Aorta (tissue), 5 donors: ENCODE measurements around the gene CPED1. TPM values are rescaled to one million over a fixed set of nuclear protein-coding genes. Genes with fewer than 3 reads are reported as not detected.
A peak's percentile ranks its signal among the peaks of the same experiment; 100 is the strongest.

Source experiments
- ATAC-seq: fragments of 200-7000 bp; cut with Tn5 transposase; one replicate; pipeline ENCODE4 v1.9.1; 2022; ENCODE audit warnings: moderate library complexity; ENCODE audit not compliant: low FRiP score
- DNase-seq, 2 donors: peaks; one replicate each; pipeline ENCODE4 v3.0.0-alpha.2; 2020
- H3K27ac ChIP-seq, 2 donors: one replicate each; pipeline ENCODE4 v1.5.1; 2013; ENCODE audit warnings: low read length in 2 of 2, mild to moderate bottlenecking in 2 of 2, moderate library complexity in 2 of 2, control low read depth in 1 of 2, inconsistent platforms in 1 of 2, low read depth in 1 of 2
- H3K27me3 ChIP-seq, 2 donors: one replicate each; pipeline ENCODE4 v1.6.1; 2013; ENCODE audit warnings: control low read depth in 1 of 2, low read length in 1 of 2, mild to moderate bottlenecking in 1 of 2, moderate library complexity in 1 of 2; ENCODE audit not compliant: insufficient read depth in 2 of 2, control insufficient read depth in 1 of 2
- H3K36me3 ChIP-seq, 2 donors: one replicate each; pipeline ENCODE4 v1.6.1; 2013; ENCODE audit warnings: control low read depth in 1 of 2, low read length in 1 of 2, mild to moderate bottlenecking in 1 of 2; ENCODE audit not compliant: insufficient read depth in 2 of 2, control insufficient read depth in 1 of 2
- H3K4me1 ChIP-seq, 2 donors: one replicate each; pipeline ENCODE4 v1.6.1; 2013; ENCODE audit warnings: low read length in 2 of 2, control low read depth in 1 of 2, mild to moderate bottlenecking in 1 of 2, moderate library complexity in 1 of 2; ENCODE audit not compliant: insufficient read depth in 2 of 2, control insufficient read depth in 1 of 2
- H3K4me3 ChIP-seq, 2 donors: one replicate each; pipeline ENCODE4 v1.5.1; 2013; ENCODE audit warnings: low read length in 2 of 2, control low read depth in 1 of 2, mild to moderate bottlenecking in 1 of 2
- H3K9me3 ChIP-seq: one replicate; pipeline ENCODE4 v1.6.1; 2013; ENCODE audit warnings: mild to moderate bottlenecking, low read length; ENCODE audit not compliant: control insufficient read depth
- WGBS, 2 donors: extraction: QIAGEN DNeasy Blood & Tissue Kit; methylation state at CpG; one replicate each; pipeline ENCODE4 v1.1.7; 2013; 5-methylcytosine and 5-hydroxymethylcytosine counted together
- intact Hi-C, 2 donors: fragments of 100-400 bp; cut with DNase I; formaldehyde crosslinking; loops; one replicate each; pipeline versions ENCODE4 v1.14.2 to v1.15.0; 2022
- polyA plus RNA-seq, 2 donors: library from polyadenylated mRNA; stranded (reverse); fragments of 200-250 nt; gene quantifications; one replicate each; pipeline ENCODE4 v1.2.3, GENCODE V29; 2013
- total RNA-seq, 2 donors: library from RNA; stranded (reverse); fragmentation: NEBNext Ultra II Directional; extraction: Animal tissue kit (Norgen Biotek cat#: 25700); gene quantifications; one replicate each; pipeline ENCODE4 v1.2.1, GENCODE V29; 2021
- donor health status: healthy with polysubstance abuse.
- donor health status: Bipolar disorder and iron deficiency.
- donor health status: DM: no; HTN: no; CAD: no.
- donor health status: DM: no; HTN: no; CAD: no.
- donor health status: DM: yes; HTN: yes; CAD: no.

Gene CPED1
- total and polyA plus RNA-seq, 4 donors = 35.3 to 201 (median 79.0) TPM

DNA sequence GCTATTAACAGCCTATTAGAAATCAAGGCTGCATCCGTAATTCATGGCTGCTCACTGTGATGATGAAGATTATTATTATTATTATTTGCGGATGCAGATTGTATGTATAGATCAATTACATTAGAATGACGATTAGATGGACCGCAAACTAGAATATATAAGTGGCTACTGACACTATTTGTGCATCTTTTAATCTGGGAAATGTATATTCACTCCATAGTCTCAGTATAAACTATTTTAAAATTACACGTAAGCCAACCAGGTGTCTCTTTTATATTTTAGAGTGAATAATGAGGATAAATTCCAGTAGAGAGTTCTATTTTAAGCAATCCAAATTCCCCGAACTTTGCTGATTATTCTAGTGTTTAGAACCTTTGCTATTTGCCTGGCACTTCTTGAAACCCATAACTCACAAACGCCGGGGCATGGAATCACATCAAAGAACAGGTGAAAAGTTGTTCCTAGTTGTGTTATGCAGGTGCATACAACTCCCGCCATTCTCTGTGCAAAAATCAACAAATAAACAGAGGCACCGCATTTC lies 38.4 kb upstream of the CPED1 start:
- Histone ChIP-seq H3K27ac (no peak overlapping the region), H3K4me1 (peaks cover 0 to 3% of the 10 kb centered on the region in 2 donors), H3K4me3 (peak overlapping the region; percentile 31 to 78), H3K36me3 (no peaks in the 10 kb centered on the region), H3K9me3 (no peaks in the 10 kb centered on the region), H3K27me3 (no peaks in the 10 kb centered on the region)
- intact Hi-C loops = loop anchor here (2.0 to 5.0 kb wide), 3 partner anchors 91 to 148 kb away; partner anchors contain the start of gene TSPAN12 (in 2 of the 2)
- no peak for ATAC-seq
- WGBS, 2 donors = 1% methylated on average over 10 of the region's 10 CpGs
- DNase-seq = no peak

DNA sequence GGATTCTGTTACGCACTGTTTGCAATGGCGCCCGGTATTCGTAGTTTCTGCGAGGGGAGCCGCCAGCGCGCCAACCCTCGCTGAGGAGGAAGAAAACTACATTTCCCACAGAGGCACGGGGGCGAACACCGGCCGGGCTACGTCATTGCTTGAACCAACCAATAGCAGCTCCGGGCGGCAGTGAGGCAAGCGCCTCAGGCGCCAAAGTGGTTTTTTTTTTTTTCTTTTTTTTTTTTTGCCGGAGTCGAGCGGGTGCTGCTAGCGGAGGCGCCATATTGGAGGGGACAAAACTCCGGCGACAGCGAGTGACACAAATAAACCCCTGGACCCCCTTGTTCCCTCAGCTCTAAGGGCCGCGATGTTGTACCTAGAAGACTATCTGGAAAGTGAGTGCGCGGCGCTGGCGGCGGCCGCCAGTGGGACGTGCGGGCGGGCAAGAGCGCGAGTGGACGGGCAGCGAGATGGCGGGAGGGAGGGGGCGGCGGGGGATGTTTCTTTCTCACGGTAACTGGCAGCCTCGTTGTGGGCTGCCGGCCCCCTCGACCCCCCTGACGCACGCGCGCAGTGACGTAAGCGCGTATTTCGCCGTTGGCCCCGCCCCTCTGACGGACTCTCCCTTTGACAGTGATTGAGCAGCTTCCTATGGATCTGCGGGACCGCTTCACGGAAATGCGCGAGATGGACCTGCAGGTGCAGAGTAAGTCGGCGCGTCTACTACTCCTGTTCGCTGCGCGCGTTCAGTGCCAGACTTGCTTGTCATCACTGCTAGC lies 37.8 kb upstream of the CPED1 start, which contains the start of gene ING3:
TSS of gene ING3 (plus strand) at position 239 of the 770 bp plus-strand sequence. CDS start at position 359, 120 bp downstream.
- peak; percentile 98 for DNase-seq
- H3K4me3 ChIP-seq = peak within 1 kb of the TSS; percentile 85 to 94
- peak within 1 kb of the TSS; percentile 80 to 99 for H3K27ac ChIP-seq
- H3K9me3 ChIP-seq = no peaks in the 10 kb centered on the region
- H3K27me3 ChIP-seq = no peaks in the 10 kb centered on the region
- H3K36me3 ChIP-seq = no peaks in the 10 kb centered on the region
- 0% methylated on average over 66 to 71 of the region's 71 CpGs for WGBS, 2 donors
- intact Hi-C loops = loop anchor here in 1 of 2 donors (2.0 kb wide), 1 partner anchor 92 kb away; the partner anchor contains the start of gene TSPAN12
- peak; percentile 99 for ATAC-seq
- peaks cover 0 to 3% of the 10 kb centered on the region in 2 donors for H3K4me1 ChIP-seq

DNA sequence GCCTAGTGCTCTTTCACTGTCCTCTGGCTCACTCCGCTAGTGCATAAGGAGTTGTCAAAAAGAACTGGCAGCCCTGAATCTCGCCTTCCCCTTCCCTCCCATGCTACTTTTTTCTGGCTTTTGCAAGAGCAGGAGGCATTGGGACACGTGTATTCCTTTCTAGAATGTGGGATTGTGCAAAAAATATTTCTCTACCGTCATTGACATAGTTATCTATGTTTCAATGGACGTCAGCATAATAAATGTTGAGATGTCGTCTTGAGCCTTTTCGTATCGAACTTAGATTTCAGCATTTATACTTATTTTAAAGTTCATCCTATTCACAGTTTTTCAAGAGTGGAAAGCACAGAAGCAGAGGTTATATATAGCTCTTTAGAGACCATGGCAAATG lies 37.2 kb upstream of the CPED1 start:
- intact Hi-C loops = loop anchor here in 1 of 2 donors (2.0 kb wide), 1 partner anchor 93 kb away; the partner anchor contains the start of gene TSPAN12
- WGBS, 2 donors = 0 to 1% methylated on average over 8 of the region's 8 CpGs

DNA sequence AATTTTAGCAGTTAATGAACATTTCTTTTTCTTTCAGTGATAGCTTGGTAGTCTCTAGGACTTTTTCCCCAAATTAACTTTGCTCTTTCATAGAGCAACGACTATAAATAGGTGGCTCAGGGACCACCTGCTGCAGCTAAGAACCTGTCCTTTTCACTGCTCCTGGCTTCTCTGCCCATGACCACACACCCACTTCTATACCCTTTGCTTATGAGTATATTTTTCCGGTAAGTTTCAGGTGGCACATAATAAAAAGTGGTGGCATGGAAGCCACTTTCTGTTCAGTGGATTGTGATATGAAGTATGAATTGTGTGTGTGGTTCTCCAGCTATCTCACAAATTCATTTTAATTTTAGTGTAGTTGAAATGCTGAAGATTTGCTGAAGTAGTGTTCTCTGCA lies 36.7 kb upstream of the CPED1 start:
- peak overlapping the region in 1 of 2 donors; percentile 94 for H3K4me3 ChIP-seq
- H3K4me1 ChIP-seq = peaks cover 0 to 3% of the 10 kb centered on the region in 2 donors
- 37 to 43% methylated on average over 2 of the region's 2 CpGs for WGBS, 2 donors
- intact Hi-C loops = loop anchor here in 1 of 2 donors (2.0 kb wide), 1 partner anchor 93 kb away; the partner anchor contains the start of gene TSPAN12
- no peaks in the 10 kb centered on the region for H3K27me3 ChIP-seq
- no peaks in the 10 kb centered on the region for H3K36me3 ChIP-seq
- H3K27ac ChIP-seq = no peak overlapping the region
- H3K9me3 ChIP-seq = no peaks in the 10 kb centered on the region
- no peak for DNase-seq
- no peak for ATAC-seq

More for the DNA sequence above, 37.2 kb upstream of the CPED1 start:
- no peaks in the 10 kb centered on the region for H3K27me3 ChIP-seq
- peak overlapping the region; percentile 80 to 99 for H3K27ac ChIP-seq
- DNase-seq (no peak), ATAC-seq (peak; percentile 83)
- no peaks in the 10 kb centered on the region for H3K9me3 ChIP-seq
- peaks cover 0 to 3% of the 10 kb centered on the region in 2 donors for H3K4me1 ChIP-seq
- no peaks in the 10 kb centered on the region for H3K36me3 ChIP-seq
- H3K4me3 ChIP-seq = peak overlapping the region; percentile 85 to 94

DNA sequence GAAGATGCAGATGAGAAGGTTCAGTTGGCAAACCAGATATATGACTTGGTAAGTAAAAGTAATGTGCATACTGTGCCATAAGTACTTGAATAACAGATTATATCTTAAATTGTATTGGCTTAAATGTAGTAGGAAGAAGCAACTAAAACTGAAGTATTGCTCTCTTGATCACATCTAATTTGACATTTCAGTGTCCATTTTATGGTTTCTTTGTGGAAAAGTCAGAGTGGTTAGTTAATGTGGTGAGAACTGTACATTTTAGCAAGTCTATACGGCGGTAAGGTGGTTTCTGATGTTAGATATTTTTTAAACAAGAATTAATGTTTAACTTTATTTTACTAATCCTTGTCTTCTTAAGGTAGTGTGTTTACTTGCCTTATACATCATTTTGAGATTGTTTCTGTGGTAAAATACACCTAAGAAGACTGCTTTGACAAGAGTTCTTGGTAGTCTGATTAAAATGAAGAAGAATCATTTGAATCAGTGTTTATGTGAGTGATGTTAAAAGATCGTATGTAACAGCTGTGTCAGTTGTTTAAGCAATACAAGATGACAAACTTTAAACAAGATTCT lies 32.8 kb upstream of the CPED1 start:
- WGBS, 2 donors = 86 to 88% methylated on average over 3 of the region's 3 CpGs
- intact Hi-C loops = no loop called here
- DNase-seq = no peak

DNA sequence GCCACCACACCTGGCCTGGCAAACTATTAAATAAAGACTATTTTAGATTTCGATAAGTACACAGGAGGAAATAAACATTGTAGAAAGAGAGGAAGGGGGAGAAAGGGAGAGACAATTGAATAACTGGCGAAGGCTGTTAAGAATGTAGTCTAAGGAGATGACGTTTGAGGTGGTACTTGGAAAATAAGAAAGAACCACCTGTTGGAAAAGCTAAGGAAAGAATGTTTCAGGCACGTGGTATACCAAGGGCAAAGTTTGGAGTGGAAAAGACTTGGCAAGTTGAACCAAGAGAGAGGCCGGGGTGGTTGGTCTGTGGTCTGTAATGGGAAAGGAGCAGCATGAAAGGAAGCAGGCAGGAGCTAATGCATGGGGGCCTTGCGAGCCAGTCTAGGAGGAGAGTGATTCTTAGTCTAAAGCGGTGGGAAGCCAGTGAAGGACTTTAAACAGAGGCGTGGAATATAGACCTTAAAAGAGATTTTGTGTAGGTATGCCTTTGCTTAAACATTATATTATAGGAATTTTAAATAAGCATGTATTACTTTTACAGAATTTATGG lies 28.5 kb upstream of the CPED1 start:
- no peak overlapping the region for H3K27ac ChIP-seq
- no peak for ATAC-seq
- H3K27me3 ChIP-seq = no peaks in the 10 kb centered on the region
- H3K4me1 ChIP-seq = no peaks in the 10 kb centered on the region
- H3K4me3 ChIP-seq = no peak overlapping the region
- H3K9me3 ChIP-seq = no peaks in the 10 kb centered on the region
- intact Hi-C loops = no loop called here
- peaks cover 0 to 1% of the 10 kb centered on the region in 2 donors for H3K36me3 ChIP-seq
- DNase-seq = no peak
- 93 to 94% methylated on average over 8 of the region's 8 CpGs for WGBS, 2 donors

More for the DNA sequence above, 32.8 kb upstream of the CPED1 start:
- H3K27ac ChIP-seq = no peak overlapping the region
- H3K36me3 ChIP-seq = no peaks in the 10 kb centered on the region
- H3K9me3 ChIP-seq = no peaks in the 10 kb centered on the region
- H3K4me3 ChIP-seq = no peak overlapping the region
- H3K27me3 ChIP-seq = no peaks in the 10 kb centered on the region
- peaks cover 0 to 3% of the 10 kb centered on the region in 2 donors for H3K4me1 ChIP-seq
- ATAC-seq = no peak

DNA sequence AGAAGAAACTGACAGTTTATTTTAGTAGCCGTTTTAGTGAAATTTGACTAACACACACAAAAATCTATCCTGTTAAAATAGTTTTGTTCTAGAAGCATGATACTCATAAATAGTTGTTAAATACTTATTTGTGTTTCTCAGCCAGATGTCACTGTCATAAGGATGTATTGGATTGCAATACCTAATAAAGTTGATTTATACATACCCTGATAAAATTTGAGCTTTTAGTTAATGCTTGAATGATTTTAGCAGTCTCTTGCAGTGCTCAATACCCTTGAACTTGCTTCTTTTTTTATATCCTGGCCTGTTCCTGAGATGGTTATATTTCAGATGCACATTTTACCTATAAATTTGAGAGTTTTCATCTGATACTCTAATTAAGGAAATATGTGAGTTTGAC lies 27.8 kb upstream of the CPED1 start:
- Histone ChIP-seq H3K4me1 (no peaks in the 10 kb centered on the region), H3K27ac (no peak overlapping the region), H3K27me3 (no peaks in the 10 kb centered on the region), H3K9me3 (no peaks in the 10 kb centered on the region), H3K4me3 (no peak overlapping the region), H3K36me3 (peaks cover 0 to 1% of the 10 kb centered on the region in 2 donors)
- 74 to 76% methylated on average over 1 of the region's 1 CpG for WGBS, 2 donors
- intact Hi-C loops = no loop called here
- DNase-seq (no peak), ATAC-seq (no peak)

DNA sequence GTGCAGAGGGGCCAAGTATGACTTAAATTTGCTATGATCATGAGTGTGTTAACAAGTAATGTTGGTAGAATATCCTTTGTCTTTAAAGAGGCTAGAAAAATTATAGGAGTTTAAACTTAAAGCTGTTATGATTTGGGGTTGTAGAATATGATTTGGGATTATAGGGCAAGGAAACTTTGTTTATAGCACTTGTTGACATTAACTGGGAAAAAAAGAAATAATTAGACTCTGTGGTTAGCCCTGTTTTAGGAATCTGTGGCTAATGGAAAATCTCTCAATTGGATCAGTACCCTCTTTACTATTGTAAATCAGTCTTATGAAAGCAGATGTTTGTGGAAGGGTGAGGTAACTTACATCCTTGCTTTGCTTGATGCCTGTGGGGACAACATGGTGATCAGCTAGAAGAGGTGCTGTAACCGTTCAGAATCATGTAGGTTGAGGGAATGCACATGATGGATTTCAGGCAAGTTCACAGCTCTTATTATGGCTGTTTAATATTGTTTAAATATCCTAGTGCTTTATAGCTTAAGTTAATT lies 26.8 kb upstream of the CPED1 start:
- no peaks in the 10 kb centered on the region for H3K9me3 ChIP-seq
- 62 to 64% methylated on average over 1 of the region's 1 CpG for WGBS, 2 donors
- no peak for DNase-seq
- intact Hi-C loops = no loop called here
- peaks cover 0 to 1% of the 10 kb centered on the region in 2 donors for H3K36me3 ChIP-seq
- H3K27me3 ChIP-seq = no peaks in the 10 kb centered on the region
- no peak overlapping the region for H3K27ac ChIP-seq
- ATAC-seq = no peak
- H3K4me3 ChIP-seq = no peak overlapping the region
- no peaks in the 10 kb centered on the region for H3K4me1 ChIP-seq
